ENCODE data around the gene DHRS3. TPM values are rescaled to one million over a fixed set of nuclear protein-coding genes. Genes with fewer than 3 reads are reported as not detected.

DHRS3 gene
- total RNA-seq, 1 experiment from 2014 or later, result 37.7 TPM

DNA sequence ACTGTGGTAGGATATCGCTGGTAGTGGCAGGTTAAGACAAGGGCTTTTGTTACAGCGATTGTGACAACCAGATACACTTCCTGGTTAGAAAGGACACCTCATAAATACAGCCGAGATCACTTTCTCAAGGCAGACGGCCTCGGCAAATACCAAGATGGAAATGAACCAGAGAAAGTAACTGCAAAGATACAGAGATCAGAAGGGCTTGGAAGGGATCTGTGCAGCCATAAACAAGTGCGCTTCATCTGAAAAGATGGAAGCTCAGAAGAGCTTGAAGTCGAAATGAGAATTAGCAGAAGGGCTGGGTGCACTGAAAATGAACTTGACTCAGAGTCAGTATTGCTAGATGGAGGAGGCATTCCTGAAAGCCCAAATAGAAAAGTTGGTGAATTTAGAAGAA is 7.1 kb downstream of the DHRS3 start:
- no peak for ATAC-seq
- Mint-ChIP-seq H3K4me1 (peaks cover 50% of the 10 kb centered on the region), H3K27me3 (ENCODE audit: low read depth) (no peaks in the 10 kb centered on the region), H3K27ac (no peak overlapping the region), H3K9me3 (peaks cover 10% of the 10 kb centered on the region), H3K4me3 (no peak overlapping the region), H3K36me3 (peaks cover 48% of the 10 kb centered on the region)
- TF ChIP-seq ZNF263 (CRISPR knock-in tag; IDR thresholded peaks at IDR 0.05; ENCODE audit: low read depth) (no peak), MLX (CRISPR knock-in tag; IDR thresholded peaks at IDR 0.05) (no peak), ELF4 (CRISPR knock-in tag; IDR thresholded peaks at IDR 0.05; ENCODE audit: low read depth) (no peak), ZBTB21 (CRISPR knock-in tag; IDR thresholded peaks at IDR 0.05; ENCODE audit: borderline replicate concordance) (no peak), MAX (CRISPR knock-in tag; IDR thresholded peaks at IDR 0.05) (no peak), STAT6 (CRISPR knock-in tag; conservative IDR thresholded peaks at IDR 0.05; ENCODE audit: low read depth) (no peak), TP53 (CRISPR knock-in tag; IDR thresholded peaks at IDR 0.05) (no peak), CREB1 (CRISPR knock-in tag; IDR thresholded peaks at IDR 0.05) (no peak), ZNF121 (CRISPR knock-in tag; IDR thresholded peaks at IDR 0.05) (no peak), MYBL2 (CRISPR knock-in tag; IDR thresholded peaks at IDR 0.05) (no peak), OVOL2 (CRISPR knock-in tag; IDR thresholded peaks at IDR 0.05; ENCODE audit: borderline replicate concordance) (no peak)
- TF ChIP-seq, protein P1, sequence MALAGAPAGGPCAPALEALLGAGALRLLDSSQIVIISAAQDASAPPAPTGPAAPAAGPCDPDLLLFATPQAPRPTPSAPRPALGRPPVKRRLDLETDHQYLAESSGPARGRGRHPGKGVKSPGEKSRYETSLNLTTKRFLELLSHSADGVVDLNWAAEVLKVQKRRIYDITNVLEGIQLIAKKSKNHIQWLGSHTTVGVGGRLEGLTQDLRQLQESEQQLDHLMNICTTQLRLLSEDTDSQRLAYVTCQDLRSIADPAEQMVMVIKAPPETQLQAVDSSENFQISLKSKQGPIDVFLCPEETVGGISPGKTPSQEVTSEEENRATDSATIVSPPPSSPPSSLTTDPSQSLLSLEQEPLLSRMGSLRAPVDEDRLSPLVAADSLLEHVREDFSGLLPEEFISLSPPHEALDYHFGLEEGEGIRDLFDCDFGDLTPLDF (CRISPR knock-in tag; IDR thresholded peaks at IDR 0.05), result no peak
- TF ChIP-seq, protein P2, sequence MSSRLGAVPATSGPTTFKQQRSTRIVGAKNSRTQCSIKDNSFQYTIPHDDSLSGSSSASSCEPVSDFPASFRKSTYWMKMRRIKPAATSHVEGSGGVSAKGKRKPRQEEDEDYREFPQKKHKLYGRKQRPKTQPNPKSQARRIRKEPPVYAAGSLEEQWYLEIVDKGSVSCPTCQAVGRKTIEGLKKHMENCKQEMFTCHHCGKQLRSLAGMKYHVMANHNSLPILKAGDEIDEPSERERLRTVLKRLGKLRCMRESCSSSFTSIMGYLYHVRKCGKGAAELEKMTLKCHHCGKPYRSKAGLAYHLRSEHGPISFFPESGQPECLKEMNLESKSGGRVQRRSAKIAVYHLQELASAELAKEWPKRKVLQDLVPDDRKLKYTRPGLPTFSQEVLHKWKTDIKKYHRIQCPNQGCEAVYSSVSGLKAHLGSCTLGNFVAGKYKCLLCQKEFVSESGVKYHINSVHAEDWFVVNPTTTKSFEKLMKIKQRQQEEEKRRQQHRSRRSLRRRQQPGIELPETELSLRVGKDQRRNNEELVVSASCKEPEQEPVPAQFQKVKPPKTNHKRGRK (CRISPR knock-in tag; IDR thresholded peaks at IDR 0.05; ENCODE audit: borderline replicate concordance), result no peak
- POLR2A ChIA-PET, result no interaction called here
- no peak for DNase-seq (ENCODE audit: low spot score)
- CTCF ChIA-PET, result no interaction called here

DNA sequence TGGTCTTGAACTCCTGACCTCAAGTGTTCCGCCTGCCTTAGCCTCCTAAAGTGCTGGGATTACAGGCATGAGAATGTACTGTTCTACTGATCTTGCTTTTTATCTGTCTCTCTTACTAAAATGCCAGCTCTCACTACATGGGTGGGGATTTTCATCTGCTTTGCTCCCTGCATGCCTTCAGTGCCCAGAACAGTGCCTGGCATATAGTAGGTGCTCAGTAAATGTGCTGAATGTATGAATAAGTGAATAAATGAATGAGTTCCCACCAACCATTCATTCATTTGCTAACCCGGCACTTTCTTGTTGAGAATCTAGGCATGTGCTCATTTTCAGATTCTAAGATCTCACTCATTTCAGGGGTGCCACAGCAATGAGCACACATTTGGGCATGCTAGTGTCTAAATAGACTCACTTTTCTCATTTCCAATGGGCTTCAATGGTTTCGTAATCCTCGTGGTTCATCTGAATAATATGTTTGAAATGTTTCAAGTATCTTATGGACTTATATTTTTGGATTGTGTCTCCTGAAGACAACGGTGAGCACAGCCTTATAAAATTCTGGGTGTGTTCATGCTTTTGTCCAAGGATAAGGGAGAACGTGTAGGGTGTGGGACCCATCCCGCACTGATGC is 7.6 kb downstream of the DHRS3 start:
- H3K4me1 Mint-ChIP-seq, result peaks cover 45% of the 10 kb centered on the region
- H3K4me3 Mint-ChIP-seq, result no peak overlapping the region
- DNase-seq (ENCODE audit: low spot score) (no peak), ATAC-seq (no peak)
- H3K9me3 Mint-ChIP-seq, result peaks cover 10% of the 10 kb centered on the region
- peaks cover 48% of the 10 kb centered on the region for H3K36me3 Mint-ChIP-seq
- no peaks in the 10 kb centered on the region for H3K27me3 Mint-ChIP-seq (ENCODE audit: low read depth)
- ChIA-PET POLR2A (no interaction called here), CTCF (no interaction called here)
- H3K27ac Mint-ChIP-seq, result no peak overlapping the region
- TF ChIP-seq TEAD4 (CRISPR knock-in tag; IDR thresholded peaks at IDR 0.05), result no peak
- no peak for TF ChIP-seq FOXP4 (CRISPR knock-in tag; IDR thresholded peaks at IDR 0.05)
- no peak for TF ChIP-seq SOX15 (CRISPR knock-in tag; IDR thresholded peaks at IDR 0.05)
- TF ChIP-seq FOXP1 (CRISPR knock-in tag; IDR thresholded peaks at IDR 0.05; ENCODE audit: borderline replicate concordance), result no peak
- TF ChIP-seq ELF4 (CRISPR knock-in tag; IDR thresholded peaks at IDR 0.05; ENCODE audit: low read depth), result no peak
- TF ChIP-seq MAX (CRISPR knock-in tag; IDR thresholded peaks at IDR 0.05), result no peak
- TF ChIP-seq NR2C2 (CRISPR knock-in tag; IDR thresholded peaks at IDR 0.05), result no peak
- no peak for TF ChIP-seq NFATC4 (CRISPR knock-in tag; IDR thresholded peaks at IDR 0.05)
- TF ChIP-seq MXD4 (CRISPR knock-in tag; IDR thresholded peaks at IDR 0.05; ENCODE audit: borderline replicate concordance), result no peak
- TF ChIP-seq, protein P3, sequence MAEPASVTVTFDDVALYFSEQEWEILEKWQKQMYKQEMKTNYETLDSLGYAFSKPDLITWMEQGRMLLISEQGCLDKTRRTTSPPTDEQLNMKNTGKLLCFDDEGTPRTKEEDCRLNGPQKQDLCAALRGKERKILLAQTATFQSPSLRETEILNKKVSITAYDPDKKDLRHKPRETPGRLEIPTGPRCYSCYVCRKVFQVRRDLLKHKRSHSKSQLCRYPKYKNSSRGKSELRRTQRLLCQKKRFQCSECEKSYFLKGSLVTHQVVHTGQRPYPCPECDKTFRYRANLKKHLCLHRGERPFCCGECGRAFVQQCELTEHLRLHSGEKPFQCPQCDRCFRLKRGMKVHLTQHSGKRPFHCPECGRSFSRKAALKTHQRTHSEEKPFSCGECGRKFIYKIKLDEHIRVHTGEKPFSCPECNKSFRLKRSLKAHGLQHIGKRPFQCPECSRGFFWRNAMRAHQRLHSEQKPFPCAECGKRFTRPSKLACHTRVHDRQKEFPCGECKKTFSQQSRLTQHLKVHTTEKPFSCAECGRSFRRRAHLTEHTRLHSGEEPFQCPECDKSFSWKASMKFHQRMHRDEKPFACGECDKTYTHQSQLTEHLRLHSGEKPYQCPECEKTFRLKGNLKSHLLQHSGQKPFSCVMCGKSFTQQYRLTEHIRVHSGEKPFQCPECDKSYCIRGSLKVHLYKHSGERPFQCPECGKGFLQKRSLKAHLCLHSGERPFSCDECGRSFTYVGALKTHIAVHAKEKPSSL (CRISPR knock-in tag; conservative IDR thresholded peaks at IDR 0.05), result no peak

All from WTC11 (cell line).